ENCODE data around the gene NOL7. TPM values are rescaled to one million over a fixed set of nuclear protein-coding genes. Genes with fewer than 3 reads are reported as not detected.

NOL7 gene
- total and polyA plus RNA-seq, 9 of the 15 experiments (the other 6 are each of a cell fraction or from before 2014, with no cell fraction given): 19.4 to 235 (median 157) TPM

DNA sequence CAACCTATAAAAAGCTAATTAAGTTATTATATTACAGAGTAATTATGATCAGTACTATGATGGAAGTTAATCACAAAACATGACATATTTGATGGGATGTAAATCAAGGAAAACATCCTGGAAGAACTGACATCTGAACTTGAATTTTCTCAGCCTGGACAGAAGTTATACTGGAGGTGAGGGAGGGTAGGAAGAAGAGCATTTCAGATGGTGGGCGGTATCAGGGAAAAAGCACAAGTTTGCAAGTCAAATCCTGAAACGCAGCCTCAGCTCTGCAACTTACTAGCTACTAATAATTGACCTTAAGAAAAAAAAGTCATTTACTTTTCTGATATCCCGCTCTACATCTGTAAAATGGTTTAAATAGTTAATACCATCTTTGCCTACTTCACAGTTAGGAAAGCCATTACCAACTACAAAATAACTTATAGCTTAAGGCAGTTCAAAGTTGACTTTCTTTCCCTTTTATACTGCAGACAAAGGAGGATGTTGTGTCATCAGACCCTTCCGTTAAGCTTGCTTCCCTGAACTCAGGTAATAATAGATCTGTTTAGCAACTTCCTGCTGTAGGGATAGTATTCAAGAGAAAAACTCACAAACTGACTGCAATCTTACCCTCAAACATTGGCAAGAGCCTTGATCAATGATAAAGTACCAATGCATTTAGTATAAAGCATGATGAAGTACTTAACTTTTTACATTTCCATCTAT lies 21.0 kb downstream of the NOL7 start:
- Histone ChIP-seq H3K9me3 (replicated peaks; ENCODE audit: control insufficient read depth, insufficient read depth, low read depth, low read length) (no peaks in the 10 kb centered on the region), H3K36me3 (ENCODE audit: control insufficient read depth, insufficient read depth, low read length) (peaks cover 93% of the 10 kb centered on the region), H3K9me1 (ENCODE audit: control insufficient read depth, insufficient read depth, low read length) (no peaks in the 10 kb centered on the region), H4K20me1 (replicated peaks; ENCODE audit: control insufficient read depth, insufficient read depth, low read length) (no peaks in the 10 kb centered on the region), H3K27ac (ENCODE audit: extremely low read depth, low read depth, low read length) (no peak overlapping the region), H3K9ac (ENCODE audit: insufficient read depth in 1 of 2, low read depth in 2 of 2, low read length in 2 of 2) (no peak overlapping the region), H3K4me1 (replicated peaks in 1 of 2; ENCODE audit: control insufficient read depth in 2 of 2, insufficient read depth in 2 of 2, low read length in 2 of 2) (no peaks in the 10 kb centered on the region), H3K4me2 (ENCODE audit: insufficient read depth, low read length) (no peak overlapping the region), H2AFZ (ENCODE audit: low read depth, low read length) (no peak overlapping the region), H3K27me3 (ENCODE audit: control insufficient read depth in 2 of 2, insufficient read depth in 2 of 2, low read length in 2 of 2) (no peaks in the 10 kb centered on the region), H3K4me3 (no peak overlapping the region), H3K79me2 (ENCODE audit: control insufficient read depth, insufficient read depth, low read length) (peaks cover 9% of the 10 kb centered on the region; the same call in 1 of the 3 replicates)
- WGBS (ENCODE audit: insufficient coverage, low coverage, missing lambda C conversion rate): 89% methylated on average over 4 of the region's 4 CpGs
- intact Hi-C loops (cut with micrococcal nuclease): no loop called here
- CTCF ChIA-PET (ENCODE audit: low intra/inter-chr PET ratio): no interaction called here
- no peak for TF ChIP-seq MECOM (CRISPR knock-in tag; IDR thresholded peaks at IDR 0.05)
- POLR2A ChIA-PET: interaction anchor here (0.6 to 1.2 kb wide), 3 partner anchors 11 to 103 kb away, joined by 3 to 5 read pairs (median 5); no protein-coding TSS in a partner anchor
- no TSS peak for BruUV-seq (replicated peaks)
- no peak for DNase-seq (ENCODE audit: extremely low read depth in 1 of 4, low spot score in 3 of 4)
- in situ Hi-C loops (cut with MboI): no loop called here
- FAIRE-seq: no peak
- no peak for ATAC-seq

- Histone ChIP-seq H3K79me2 (ENCODE audit: control insufficient read depth, insufficient read depth, low read length) (peaks cover 9% of the 10 kb centered on the region; the same call in 1 of the 3 replicates), H4K20me1 (replicated peaks; ENCODE audit: control insufficient read depth, insufficient read depth, low read length) (no peaks in the 10 kb centered on the region), H3K9ac (ENCODE audit: insufficient read depth in 1 of 2, low read depth in 2 of 2, low read length in 2 of 2) (no peak overlapping the region), H3K27ac (ENCODE audit: extremely low read depth, low read depth, low read length) (no peak overlapping the region), H3K36me3 (ENCODE audit: control insufficient read depth, insufficient read depth, low read length) (peaks cover 92% of the 10 kb centered on the region), H3K4me3 (no peak overlapping the region), H3K4me1 (replicated peaks in 1 of 2; ENCODE audit: control insufficient read depth in 2 of 2, insufficient read depth in 2 of 2, low read length in 2 of 2) (no peaks in the 10 kb centered on the region), H3K9me1 (ENCODE audit: control insufficient read depth, insufficient read depth, low read length) (no peaks in the 10 kb centered on the region), H3K27me3 (ENCODE audit: control insufficient read depth in 2 of 2, insufficient read depth in 2 of 2, low read length in 2 of 2) (no peaks in the 10 kb centered on the region), H3K4me2 (ENCODE audit: insufficient read depth, low read length) (no peak overlapping the region), H2AFZ (ENCODE audit: low read depth, low read length) (no peak overlapping the region), H3K9me3 (replicated peaks; ENCODE audit: control insufficient read depth, insufficient read depth, low read depth, low read length) (no peaks in the 10 kb centered on the region)
- TF ChIP-seq RBM25 (IDR thresholded peaks at IDR 0.05; ENCODE audit: low read depth, low read length, severe bottlenecking) (peak; percentile 81), SIX5 (IDR thresholded peaks at IDR 0.05; ENCODE audit: borderline replicate concordance in 1 of 2, insufficient read depth in 1 of 2, low read depth in 1 of 2, low read length in 2 of 2) (no peak)
- no peak for ATAC-seq
- no peak for FAIRE-seq
- no peak for DNase-seq (ENCODE audit: extremely low read depth in 1 of 4, low spot score in 3 of 4)
- ChIA-PET POLR2A (interaction anchor here (1.4 to 1.6 kb wide), 2 partner anchors 15 to 22 kb away, joined by 3 read pairs; partner anchors contain the start of gene NOL7), CTCF (ENCODE audit: low intra/inter-chr PET ratio) (no interaction called here)
- 93% methylated on average over 1 of the region's 1 CpG for WGBS (ENCODE audit: insufficient coverage, low coverage, missing lambda C conversion rate)
- intact Hi-C loops (cut with micrococcal nuclease): no loop called here
- in situ Hi-C loops (cut with MboI): no loop called here
- BruUV-seq (replicated peaks): no TSS peak
These were observed 22.9 kb downstream of the NOL7 start for GRCh38 chr6:13638014-13638413.
